ELR (cell line): ENCODE results near the gene USP21.

Experiments used
- DNase-seq: peaks from one replicate; pipeline ENCODE4 v3.0.0-alpha.2; 2015; ENCODE audit warnings: low read depth

Gene USP21

DNA sequence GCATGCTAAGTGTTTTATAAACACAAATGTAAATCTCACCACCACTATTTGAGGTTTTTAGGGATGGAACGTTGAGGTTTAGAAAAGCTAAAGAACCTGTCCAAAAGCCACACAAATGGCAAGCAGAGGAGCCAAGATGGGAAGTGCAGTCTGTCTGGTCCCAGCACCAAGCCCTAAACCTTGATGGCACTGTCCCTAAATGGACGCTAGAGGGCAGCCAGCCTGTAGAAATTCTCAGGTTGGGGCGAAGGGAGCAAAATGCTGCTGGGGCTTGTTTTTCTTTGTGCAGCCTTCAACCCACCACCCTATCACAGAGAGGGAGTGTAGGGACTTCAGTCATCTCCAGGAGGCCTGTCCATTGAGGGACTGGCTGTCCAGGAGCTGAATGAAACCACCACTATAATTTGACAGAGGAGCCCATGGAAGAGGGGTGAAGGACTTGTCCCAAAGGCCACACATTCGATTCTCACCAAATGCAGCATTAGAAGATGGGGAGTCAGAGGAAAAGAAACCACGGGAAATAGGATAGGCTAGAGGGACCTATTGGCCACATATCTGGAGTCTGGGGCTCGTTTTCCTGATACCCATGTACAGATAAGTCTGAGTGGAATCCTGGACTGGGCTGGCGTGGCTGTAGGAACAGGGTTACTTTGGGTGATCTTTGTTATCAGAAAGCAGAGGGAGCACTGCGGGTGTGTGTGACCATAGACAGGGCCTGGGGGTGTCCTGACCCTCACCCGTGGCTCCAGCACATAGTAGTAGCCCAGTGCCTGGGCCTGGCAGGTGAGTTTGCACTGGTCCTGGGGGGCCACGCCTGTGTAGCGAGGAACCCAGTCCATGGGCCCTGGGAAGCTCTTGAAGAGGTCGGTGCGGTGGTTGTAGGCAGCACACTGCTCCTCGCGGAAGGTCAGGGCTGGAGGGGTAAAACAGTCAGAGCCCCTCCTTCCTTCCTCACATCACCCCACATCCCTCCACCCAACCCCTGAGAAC is 33.5 kb downstream of the USP21 start:
- peak; percentile 80 for DNase-seq

DNA sequence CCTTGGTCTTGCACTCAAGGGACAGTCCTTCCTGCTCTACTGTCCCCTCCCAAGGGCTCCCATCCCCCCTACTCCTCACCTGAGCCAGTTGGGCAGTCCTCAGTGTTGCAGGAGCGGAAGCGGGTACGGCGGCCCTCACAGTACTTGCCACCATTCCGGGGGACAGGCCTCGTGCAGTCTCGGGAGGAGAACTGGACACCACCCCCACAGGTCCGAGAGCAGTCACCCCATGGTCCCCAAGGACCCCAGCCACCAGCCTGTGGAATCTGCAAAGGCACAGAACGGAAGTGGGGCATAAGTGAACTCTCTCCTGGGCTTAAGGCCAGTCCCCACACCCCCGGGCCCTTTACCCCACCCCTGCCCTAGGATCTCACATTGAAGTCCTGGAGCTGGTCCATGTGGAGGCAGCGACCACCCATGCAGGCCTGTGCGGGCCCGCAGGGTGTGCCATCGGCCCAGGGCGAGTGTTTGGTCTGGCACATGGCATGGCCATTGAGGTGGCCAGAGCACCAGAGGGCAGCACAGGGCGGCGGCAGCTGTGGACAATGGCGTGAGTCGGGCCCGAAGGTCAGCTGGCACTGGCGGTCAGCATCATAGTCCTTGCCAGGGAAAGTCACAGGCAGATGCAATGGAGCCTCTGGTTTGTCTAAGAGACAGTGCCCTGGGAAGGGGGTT is 34.4 kb downstream of the USP21 start:
- DNase-seq, result no peak

DNA sequence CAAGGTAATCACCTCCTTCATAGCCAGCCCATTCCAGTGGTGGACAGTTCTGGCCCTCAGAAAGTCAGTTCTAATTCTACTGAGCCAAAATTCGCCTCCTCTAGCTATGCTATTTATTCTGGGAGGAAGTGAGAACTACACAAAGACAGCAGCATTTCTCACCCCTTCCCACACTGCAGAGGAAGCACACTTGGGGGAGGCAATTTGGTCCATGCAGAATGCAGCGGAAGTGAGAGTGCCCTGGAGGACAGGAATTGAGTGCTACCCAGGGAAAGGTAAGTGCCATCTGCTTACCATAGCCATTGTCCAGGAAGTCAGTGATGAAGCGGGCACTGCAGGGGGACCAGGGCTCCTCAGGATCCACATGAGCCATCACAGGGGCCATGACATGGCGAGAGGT is 35.9 kb downstream of the USP21 start:
- no peak for DNase-seq

DNA sequence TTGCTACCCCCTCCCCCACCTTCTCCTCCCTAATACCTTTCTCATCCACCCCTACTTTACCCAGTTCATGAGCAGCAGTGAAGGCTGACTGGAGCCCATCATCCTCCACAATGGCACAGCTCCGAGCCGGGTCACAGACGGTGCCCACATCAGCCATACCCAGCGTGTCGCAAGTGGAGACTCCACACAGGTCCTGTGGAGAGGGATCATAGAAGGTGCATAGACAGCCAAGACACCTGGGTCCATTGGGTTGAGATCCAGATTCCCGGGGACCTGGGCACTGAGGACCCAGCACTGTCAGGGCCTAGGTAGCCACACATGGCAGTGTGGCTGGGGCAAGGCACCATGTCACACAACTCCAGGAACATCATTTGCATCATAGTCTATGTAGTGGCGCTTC is 36.8 kb downstream of the USP21 start:
- DNase-seq, result no peak

DNA sequence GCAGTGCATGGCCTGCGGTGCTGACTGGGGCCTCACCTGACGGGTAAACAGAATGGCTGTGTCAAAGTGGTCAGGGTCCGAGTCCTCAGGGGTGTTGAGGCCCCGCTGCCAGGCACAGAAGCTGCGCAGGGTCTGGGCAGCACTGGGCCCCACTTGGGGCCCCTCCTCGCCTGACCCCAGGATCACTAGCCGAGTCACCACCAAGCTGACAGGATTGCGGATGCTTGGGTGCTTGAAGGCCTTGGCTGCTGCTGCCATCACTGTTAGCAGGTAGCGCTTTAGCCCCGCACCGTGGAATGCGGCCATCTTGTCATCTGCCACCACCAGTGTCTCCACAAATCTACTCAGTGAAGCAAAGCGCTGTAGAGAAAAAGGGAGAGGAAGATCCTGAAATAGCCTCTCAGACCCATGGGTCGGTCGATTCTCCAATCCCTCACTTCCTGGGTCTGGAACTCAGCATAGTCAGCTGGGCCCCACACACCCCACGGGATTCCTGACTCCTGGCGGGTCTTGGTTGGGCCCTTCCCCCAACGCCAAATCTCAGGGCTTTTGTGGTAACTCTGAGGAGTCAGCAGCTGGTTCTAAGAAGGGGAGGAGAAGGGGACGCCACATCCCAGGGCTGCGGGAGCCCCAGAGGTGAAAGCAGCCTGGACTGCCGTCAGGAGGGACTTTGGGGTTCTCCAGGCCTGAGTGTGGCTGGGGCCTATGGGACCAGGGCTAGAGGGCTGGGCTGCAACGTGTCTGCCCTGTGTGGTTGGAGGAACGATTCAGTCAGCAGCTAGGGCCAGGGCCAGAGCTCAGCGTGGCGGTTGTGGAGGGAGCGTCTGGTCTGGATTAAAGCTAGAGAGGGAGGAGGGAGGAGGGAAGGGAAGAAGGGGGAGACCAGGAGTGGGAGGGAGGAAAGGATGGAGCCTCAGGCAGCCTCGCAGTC is 37.5 kb downstream of the USP21 start:
- peak; percentile 30 for DNase-seq

DNA sequence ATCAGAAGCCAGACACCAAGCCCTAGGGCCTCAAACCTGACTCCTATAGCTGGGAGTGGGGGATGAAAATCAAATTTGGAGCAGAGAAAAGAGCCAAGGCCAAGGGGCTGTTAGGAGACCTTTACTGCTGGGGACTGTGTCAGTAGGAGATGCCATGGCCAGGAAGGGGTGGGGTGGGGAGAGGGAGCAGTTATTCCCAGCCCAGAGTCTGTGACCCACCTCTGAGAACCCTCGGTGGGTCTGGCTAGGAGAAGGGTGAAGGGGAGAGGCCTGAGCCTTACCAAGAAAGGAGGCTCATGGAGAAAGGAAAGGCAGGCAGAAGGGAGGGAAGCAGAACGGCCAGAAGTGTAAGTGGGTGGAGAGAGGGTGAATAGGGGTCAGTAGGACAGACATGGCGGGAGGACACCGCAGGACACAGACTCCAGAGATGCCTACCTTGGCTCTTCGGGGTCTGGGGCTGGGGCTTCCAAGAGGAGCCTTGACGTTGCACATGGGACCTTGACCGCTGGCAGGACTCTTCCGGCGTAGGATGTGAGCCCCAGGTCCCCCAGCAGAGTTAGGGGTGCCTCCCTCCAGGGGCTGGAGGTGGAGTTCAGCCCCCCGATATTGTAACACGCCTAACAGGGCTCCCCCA is 38.4 kb downstream of the USP21 start:
- no peak for DNase-seq

DNA sequence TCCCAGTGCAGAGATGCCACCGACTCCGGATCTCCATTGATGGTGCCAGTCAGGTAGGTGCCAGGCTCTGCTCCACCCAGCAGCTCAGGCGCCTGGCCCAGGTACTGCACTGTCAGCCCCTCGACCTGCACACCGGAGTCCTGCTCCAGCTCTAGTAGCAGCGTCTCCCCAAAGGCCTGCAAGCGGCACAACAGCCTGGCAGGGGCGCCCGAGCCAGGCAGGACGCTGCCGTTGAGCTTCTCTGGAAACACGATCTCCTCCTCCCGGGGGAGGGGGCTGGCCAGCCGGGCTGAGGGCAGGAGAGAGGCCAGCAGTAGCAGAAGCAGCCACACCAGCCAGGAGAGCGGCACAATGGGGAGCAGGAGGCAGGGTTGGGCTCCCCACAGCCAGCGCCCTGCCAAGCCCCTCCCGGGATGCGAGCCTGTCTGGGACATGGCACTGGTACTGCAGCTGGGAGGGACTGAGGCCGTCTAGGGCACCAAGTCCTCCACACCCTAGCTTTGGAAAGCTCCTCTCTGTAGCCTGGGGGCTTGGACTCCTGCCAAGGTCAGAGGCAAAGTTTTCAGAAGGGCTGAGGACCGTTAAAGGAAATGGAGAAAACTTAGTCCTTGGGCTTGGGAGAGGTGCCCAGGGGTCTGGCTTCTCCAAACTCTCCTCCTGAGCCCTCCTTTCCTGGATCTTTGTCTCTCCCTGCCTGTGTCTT is 39.0 kb downstream of the USP21 start:
- peak; percentile 48 for DNase-seq

DNA sequence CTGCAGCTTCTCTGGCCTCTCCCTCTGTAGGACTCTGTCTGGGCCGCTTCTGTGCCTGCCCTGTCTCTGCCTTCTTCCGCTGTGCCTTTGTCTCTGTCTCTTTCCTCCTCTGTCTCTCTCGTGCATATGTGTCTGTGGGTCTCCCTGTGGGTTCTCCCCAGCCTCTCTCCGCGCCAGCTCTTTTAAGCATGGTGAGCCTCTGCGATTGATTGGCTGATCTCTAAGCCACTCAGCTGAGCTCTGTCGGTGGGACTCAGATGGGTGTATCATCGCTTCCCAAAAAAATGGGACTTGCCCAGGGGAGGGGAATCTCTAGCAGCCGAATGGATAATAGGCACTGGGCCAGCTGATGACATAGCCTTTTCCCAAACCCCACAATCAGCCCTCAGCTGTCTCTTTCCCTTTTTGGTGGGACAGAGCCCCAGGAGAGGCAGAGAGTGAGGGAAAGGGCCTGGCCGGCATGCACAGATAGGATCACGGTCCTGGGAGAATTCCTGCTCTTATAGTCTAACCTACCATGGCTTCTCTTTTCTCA is 39.7 kb downstream of the USP21 start, which contains the start of gene ADAMTS4:
TSS of gene ADAMTS4 (minus strand) at position 158 of the 535 bp plus-strand sequence. CDS start 427 bp downstream, outside the sequence.
- peak; percentile 65 for DNase-seq

DNA sequence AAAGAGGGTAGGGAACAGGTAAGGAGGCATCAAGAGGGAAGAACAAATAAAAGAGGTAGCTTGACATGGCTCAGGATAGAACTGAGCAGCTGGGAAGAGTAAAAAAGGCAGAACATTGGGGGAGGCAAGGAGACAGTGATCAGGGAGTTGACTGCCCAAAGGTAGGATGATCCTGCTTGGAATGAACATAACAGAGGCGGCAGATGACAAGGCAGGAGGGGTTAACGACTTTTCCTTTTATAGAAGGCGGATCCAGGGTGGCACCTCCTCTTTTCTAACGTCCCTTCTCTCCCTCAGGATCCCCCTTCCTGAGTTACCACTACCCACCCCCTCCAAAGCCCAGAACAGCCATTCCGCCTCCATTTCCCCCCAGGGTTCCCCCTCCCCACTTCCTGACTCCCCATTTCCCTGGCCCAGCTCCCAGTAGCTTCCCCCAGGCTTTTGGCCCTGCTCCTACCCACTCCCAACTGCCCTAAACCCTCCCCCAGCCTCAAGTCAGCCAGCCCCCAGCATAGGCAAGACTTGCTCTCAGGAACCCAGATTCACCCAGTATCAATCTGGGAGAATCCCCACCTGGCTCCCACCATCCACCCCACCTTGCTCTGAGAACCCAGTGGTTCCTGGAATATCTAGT is 40.3 kb downstream of the USP21 start:
- DNase-seq, result no peak

DNA sequence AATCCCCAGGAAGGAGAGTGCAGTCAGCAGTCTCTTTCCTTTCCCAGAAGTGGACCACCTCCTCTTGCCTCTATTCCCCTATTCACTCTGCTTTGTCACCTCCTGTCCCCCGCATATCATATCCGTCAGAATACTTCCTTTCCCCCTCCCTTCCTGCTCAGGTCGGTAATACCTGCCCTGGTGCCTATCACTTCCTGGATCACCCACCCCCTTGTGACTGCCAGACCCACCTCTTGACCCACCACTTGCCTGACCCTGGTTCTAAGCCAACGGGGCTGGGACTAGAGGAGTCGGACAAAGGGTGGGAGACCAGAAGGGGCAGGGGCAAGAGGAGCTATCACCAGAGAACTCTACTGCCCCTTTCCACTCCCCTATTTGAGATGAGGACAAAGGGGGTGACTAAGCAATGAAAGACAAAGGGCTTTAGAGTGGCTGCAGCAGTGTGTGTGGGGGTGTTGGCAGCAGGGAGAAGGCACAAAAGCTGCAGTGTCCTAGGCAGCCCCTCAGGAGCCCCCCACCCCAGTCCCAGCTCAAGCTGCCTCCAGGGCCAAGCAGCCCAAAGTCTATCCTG is 41.2 kb downstream of the USP21 start:
- DNase-seq, result no peak

DNA sequence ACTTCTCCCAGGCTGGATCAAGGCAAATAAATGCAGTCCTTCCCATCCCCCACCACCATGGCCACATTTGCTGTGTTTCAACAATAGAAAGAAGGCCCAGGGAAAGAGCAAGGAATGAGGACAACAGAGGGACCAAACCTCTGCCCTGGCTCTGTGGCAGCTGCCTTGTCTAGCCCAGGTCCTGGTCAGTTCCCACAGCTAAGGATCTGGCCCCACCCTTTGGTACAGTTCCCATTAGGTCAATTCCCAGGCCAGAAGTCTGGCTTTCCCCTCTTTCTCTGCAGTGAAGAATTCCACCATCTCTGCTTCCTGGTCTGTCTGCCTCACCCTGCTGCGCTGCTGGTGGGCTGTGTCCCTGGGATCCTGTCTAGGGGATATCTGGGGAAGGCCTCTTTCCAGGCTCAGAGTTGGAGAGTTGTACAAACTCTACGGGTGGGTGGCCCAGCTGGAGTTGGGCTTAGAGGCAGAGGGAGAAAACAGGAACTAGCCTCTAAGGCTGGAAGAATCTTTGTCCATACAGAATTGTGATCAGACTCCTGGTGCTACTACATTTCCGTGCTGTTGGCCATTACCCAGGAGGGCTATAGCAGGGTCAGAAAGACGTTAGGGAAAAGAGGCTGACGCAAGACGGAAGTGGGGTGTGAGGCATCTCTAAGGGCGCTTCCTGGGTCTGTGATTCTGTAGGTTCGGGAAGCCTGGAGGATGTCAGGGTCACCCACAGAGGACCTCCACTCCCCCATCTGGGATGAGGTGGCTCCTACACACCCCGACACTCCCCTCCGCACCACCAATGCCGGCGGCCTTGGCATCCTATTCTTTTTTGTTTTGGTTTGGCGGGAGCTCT is 41.9 kb downstream of the USP21 start:
- peak; percentile 92 for DNase-seq

DNA sequence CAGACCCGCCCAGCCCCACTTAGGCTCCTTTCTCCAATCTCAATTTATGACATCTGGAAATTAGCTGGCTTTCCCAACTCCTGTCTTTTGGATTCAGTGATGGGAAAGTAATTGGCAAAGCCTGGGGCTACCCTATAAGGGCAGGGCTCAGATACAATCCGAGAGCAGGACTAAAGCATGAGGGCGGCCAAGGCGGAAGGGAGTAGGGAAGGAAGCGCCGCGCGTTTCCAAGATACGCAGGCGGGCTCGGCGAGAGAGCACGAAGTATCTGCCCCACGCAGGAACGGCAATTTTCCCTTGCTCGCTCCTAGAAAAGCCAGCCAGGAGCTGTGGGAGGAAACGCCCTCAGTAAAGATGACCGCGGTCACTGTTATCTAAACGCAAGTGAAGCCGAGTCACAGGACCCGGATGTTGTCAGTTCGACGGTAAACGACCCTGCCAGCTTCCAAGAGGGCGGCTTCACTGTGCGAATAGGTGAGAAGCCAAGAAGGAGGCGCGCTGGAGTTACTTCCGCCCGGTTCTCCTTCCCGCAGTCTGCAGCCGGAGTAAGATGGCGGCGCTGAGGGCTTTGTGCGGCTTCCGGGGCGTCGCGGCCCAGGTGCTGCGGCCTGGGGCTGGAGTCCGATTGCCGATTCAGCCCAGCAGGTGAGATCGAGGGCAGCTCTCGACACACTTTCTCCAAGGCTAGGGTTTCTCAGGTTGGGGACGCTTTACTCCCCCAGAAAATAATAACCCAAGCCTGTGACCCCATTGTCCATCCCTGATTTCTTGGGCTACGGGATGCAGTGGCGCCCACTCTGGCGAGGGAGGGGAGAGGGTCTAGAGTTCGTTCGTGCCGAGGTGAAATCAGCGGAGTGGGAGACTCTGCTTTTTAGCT is 42.8 kb downstream of the USP21 start, which contains the start of gene NDUFS2:
TSS of gene NDUFS2 (plus strand) at position 532 of the 877 bp plus-strand sequence. CDS start at position 551, 19 bp downstream.
- DNase-seq, result peak; percentile 100

DNA sequence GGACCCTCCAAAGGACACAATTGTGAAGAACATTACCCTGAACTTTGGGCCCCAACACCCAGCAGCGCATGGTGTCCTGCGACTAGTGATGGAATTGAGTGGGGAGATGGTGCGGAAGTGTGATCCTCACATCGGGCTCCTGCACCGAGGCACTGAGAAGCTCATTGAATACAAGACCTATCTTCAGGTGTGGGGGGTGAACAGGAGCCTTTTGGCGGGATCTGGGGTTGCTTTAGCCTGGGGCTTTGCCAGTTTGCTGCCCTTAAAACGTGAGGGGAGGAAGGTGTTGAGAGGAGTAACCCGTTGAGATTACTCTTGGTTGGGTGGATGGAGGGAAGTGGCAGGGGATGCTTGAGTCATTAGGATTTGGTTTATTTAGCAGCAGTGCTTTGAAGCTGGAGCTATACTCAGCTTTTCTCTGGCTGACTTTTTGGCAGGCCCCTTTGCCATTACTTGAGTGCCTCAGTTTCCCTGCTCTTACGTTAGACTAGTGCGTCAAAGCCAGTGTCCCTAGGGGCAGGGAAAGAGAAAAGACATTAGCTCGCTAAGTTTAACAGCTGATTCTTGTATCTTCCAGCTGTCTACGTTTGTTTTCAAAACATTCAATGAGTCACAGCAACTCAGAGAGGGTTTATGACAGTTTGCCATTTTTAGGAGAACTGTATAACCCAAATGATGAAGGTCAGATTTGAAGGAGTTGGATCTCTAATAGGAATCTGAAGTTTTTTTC is 47.3 kb downstream of the USP21 start:
- DNase-seq, result no peak

DNA sequence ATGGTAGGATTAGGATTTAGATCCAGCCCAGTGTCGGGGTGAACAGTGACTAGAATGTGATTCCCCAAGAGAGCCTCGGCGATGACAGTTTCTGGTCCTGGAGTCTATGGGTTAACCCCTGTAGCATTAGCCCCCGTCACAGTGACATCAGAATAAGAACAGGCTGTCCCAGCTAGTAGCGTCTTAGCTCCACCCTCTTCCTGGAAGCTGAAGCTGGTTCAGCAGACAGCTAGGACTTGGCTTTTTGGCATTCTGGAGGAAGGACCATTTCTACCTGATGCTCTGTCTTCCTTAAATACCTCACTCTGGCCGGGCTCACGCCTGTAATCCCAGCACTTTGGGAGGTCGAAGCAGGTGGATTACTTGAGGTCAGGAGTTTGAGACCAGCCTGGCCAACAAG is 47.9 kb downstream of the USP21 start:
- no peak for DNase-seq

DNA sequence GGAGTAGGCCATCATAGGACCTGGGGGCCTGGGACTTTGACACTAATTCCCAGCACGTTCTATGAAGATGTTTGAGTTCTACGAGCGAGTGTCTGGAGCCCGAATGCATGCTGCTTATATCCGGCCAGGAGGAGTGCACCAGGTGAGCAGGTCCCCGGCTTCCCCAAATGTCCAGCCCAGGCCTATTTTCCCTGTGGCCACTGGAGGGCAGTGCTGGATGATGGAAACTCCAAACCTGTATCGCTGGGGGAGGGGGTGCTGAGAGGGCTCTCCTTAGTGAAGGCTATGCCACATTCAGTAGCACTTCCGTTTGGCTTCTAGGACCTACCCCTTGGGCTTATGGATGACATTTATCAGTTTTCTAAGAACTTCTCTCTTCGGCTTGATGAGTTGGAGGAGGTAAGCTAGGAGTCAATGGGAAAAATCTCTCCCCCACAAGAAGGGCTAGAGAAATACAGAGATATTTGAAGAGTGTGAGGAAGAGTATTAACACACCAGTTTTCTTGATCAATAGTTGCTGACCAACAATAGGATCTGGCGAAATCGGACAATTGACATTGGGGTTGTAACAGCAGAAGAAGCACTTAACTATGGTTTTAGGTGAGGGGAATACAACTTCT is 50.6 kb downstream of the USP21 start:
- DNase-seq, result peak; percentile 86

DNA sequence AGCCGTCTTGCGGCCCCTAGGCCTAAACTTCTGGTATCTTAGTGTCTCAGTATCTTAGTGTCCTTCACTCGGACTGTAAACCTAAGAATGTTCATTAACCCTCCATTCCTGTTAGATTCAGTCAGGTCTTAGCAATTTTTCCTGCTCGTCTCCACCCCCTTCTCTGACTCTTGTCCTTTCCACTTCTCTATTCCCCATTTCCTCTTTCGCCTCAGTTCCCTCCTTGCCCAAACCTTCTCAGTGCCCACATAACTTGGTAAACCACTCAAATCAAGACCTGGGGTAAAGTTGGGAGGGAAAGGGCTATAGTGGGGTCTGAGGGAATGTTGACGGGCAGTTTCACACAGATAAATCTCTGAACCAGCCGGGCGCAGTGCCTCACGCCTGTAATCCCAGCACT is 55.1 kb downstream of the USP21 start:
- no peak for DNase-seq
